ENCODE measurements around the gene SPATA22.
"Not testable (repeated sequence)": the region's sequence is repeated elsewhere in the genome, so short reads cannot be mapped to it uniquely, and the experiment has no call there.

SPATA22 gene

GRCh38 chr17:3472137-3472536, 518 bp upstream of the SPATA22 start:
- DNase-seq (ENCODE audit: low read depth): no peak

- no peak for DNase-seq (ENCODE audit: low read depth)
Observed at GRCh38 chr17:3469529-3469928, 2.1 kb downstream of the SPATA22 start.

- DNase-seq (ENCODE audit: low read depth): not testable (repeated sequence)
Observed at GRCh38 chr17:3466355-3466754, 5.3 kb downstream of the SPATA22 start.

- DNase-seq (ENCODE audit: low read depth): no peak
Observed at GRCh38 chr17:3448059-3448665, 23.5 kb downstream of the SPATA22 start.

GRCh38 chr17:3447625-3448024, 24.0 kb downstream of the SPATA22 start:
- no peak for DNase-seq (ENCODE audit: low read depth)

GRCh38 chr17:3440451-3440850, 31.2 kb downstream of the SPATA22 start:
- DNase-seq (ENCODE audit: low read depth): no peak

GRCh38 chr17:3438368-3438767, 33.3 kb downstream of the SPATA22 start:
- DNase-seq (ENCODE audit: low read depth): no peak

GRCh38 chr17:3433741-3434140, 37.9 kb downstream of the SPATA22 start, which contains the start of gene OR1E2:
Gene OR1E2 (minus strand): TSS chr17:3433841. CDS start chr17:3433841, 0 bp downstream.
- DNase-seq (ENCODE audit: low read depth): no peak

GRCh38 chr17:3433215-3433614, 38.4 kb downstream of the SPATA22 start:
- not testable (repeated sequence) for DNase-seq (ENCODE audit: low read depth)

GRCh38 chr17:3418222-3418621, 53.4 kb downstream of the SPATA22 start:
- no peak for DNase-seq (ENCODE audit: low read depth)

GRCh38 chr17:3415610-3416009, 56.0 kb downstream of the SPATA22 start:
- DNase-seq (ENCODE audit: low read depth): no peak

GRCh38 chr17:3412216-3412615, 59.4 kb downstream of the SPATA22 start:
- not testable (repeated sequence) for DNase-seq (ENCODE audit: low read depth)

GRCh38 chr17:3411070-3411469, 60.5 kb downstream of the SPATA22 start, which contains the start of gene OR3A3:
Gene OR3A3 (plus strand): TSS chr17:3411370.
- no peak for DNase-seq (ENCODE audit: low read depth)

GRCh38 chr17:3403856-3404255, 67.8 kb downstream of the SPATA22 start:
- not testable (repeated sequence) for DNase-seq (ENCODE audit: low read depth)

GRCh38 chr17:3401786-3402185, 69.8 kb downstream of the SPATA22 start:
- no peak for DNase-seq (ENCODE audit: low read depth)

GRCh38 chr17:3400055-3400454, 71.6 kb downstream of the SPATA22 start:
- DNase-seq (ENCODE audit: low read depth): no peak

- DNase-seq (ENCODE audit: low read depth): no peak
Observed at GRCh38 chr17:3398310-3398709, 73.3 kb downstream of the SPATA22 start, which contains the start of gene OR1E1. Gene OR1E1 (minus strand): TSS chr17:3398410. CDS start chr17:3398410, 0 bp downstream.

GRCh38 chr17:3397801-3398200, 73.8 kb downstream of the SPATA22 start:
- not testable (repeated sequence) for DNase-seq (ENCODE audit: low read depth)
